ENCODE results near the gene JAZF1.

- TF ChIP-seq CTCF (IDR thresholded peaks at IDR 0.05 in 2 of 3, conservative IDR thresholded peaks at IDR 0.05 in 1 of 3; ENCODE audit: control insufficient read depth in 2 of 3, extremely low read depth in 1 of 3, insufficient read depth in 1 of 3, low read depth in 3 of 3, low read length in 3 of 3) (no peak), POLR2A (IDR thresholded peaks at IDR 0.05; ENCODE audit: low read depth, low read length) (no peak), BCL11A (IDR thresholded peaks at IDR 0.05; ENCODE audit: low read depth, low read length) (no peak), SMC3 (IDR thresholded peaks at IDR 0.05; ENCODE audit: borderline replicate concordance, low read length) (no peak)
These were observed 152.1 kb downstream of the JAZF1 start for GRCh38 chr7:28028471-28028870.
